ENCODE measurements around the gene EPM2AIP1. TPM values are rescaled to one million over a fixed set of nuclear protein-coding genes. Genes with fewer than 3 reads are reported as not detected.

Gene EPM2AIP1
- total and polyA plus RNA-seq, 9 of the 15 experiments (the other 6 are each of a cell fraction or from before 2014, with no cell fraction given), result 6.7 to 44.8 (median 25.2) TPM

- TF ChIP-seq, protein P1, sequence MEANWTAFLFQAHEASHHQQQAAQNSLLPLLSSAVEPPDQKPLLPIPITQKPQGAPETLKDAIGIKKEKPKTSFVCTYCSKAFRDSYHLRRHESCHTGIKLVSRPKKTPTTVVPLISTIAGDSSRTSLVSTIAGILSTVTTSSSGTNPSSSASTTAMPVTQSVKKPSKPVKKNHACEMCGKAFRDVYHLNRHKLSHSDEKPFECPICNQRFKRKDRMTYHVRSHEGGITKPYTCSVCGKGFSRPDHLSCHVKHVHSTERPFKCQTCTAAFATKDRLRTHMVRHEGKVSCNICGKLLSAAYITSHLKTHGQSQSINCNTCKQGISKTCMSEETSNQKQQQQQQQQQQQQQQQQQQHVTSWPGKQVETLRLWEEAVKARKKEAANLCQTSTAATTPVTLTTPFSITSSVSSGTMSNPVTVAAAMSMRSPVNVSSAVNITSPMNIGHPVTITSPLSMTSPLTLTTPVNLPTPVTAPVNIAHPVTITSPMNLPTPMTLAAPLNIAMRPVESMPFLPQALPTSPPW (CRISPR knock-in tag; IDR thresholded peaks at IDR 0.05), result peak; percentile 68
- 0 out of 2 replicates have a peak, but pooled peaks have one; percentile 68 for TF ChIP-seq HOXB6 (CRISPR knock-in tag; IDR thresholded peaks at IDR 0.05; ENCODE audit: borderline replicate concordance)
- TF ChIP-seq, protein P2, sequence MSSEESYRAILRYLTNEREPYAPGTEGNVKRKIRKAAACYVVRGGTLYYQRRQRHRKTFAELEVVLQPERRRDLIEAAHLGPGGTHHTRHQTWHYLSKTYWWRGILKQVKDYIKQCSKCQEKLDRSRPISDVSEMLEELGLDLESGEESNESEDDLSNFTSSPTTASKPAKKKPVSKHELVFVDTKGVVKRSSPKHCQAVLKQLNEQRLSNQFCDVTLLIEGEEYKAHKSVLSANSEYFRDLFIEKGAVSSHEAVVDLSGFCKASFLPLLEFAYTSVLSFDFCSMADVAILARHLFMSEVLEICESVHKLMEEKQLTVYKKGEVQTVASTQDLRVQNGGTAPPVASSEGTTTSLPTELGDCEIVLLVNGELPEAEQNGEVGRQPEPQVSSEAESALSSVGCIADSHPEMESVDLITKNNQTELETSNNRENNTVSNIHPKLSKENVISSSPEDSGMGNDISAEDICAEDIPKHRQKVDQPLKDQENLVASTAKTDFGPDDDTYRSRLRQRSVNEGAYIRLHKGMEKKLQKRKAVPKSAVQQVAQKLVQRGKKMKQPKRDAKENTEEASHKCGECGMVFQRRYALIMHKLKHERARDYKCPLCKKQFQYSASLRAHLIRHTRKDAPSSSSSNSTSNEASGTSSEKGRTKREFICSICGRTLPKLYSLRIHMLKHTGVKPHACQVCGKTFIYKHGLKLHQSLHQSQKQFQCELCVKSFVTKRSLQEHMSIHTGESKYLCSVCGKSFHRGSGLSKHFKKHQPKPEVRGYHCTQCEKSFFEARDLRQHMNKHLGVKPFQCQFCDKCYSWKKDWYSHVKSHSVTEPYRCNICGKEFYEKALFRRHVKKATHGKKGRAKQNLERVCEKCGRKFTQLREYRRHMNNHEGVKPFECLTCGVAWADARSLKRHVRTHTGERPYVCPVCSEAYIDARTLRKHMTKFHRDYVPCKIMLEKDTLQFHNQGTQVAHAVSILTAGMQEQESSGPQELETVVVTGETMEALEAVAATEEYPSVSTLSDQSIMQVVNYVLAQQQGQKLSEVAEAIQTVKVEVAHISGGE (CRISPR knock-in tag; IDR thresholded peaks at IDR 0.05), result peak in 1 of 3 experiments; percentile 58; a peak in 1 of 6 replicates
- no peak for TF ChIP-seq TSC22D4 (tag; IDR thresholded peaks at IDR 0.05)
- TF ChIP-seq BRD9 (IDR thresholded peaks at IDR 0.05; ENCODE audit: low read depth, partially characterized antibody), result peak; percentile 16
- TF ChIP-seq RB1 (IDR thresholded peaks at IDR 0.05; ENCODE audit: low read depth), result peak; percentile 99
- TF ChIP-seq E2F4 (CRISPR knock-in tag; IDR thresholded peaks at IDR 0.05; ENCODE audit: low read depth), result peak; percentile 86
- TF ChIP-seq FOS (IDR thresholded peaks at IDR 0.05; ENCODE audit: extremely low read depth, insufficient read length), result peak; percentile 96
- no peak for TF ChIP-seq RUNX1 (IDR thresholded peaks at IDR 0.05; ENCODE audit: low read depth)
- TF ChIP-seq THRB (CRISPR knock-in tag; conservative IDR thresholded peaks at IDR 0.05), result peak; percentile 58; the same call in 1 of the 2 replicates
- TF ChIP-seq TARDBP (IDR thresholded peaks at IDR 0.05), result peak; percentile 68; the same call in 1 of the 2 replicates
- TF ChIP-seq SAFB2 (IDR thresholded peaks at IDR 0.05; ENCODE audit: borderline replicate concordance, low read depth, low read length, severe bottlenecking), result no peak
- TF ChIP-seq ZNF57 (CRISPR knock-in tag; IDR thresholded peaks at IDR 0.05), result no peak
- 0 out of 2 replicates have a peak, but pooled peaks have one; percentile 23 for TF ChIP-seq ZNF239 (CRISPR knock-in tag; IDR thresholded peaks at IDR 0.05)
- TF ChIP-seq ZNF644 (tag; IDR thresholded peaks at IDR 0.05; ENCODE audit: low read depth), result peak; percentile 0; the same call in 1 of the 2 replicates
- TF ChIP-seq TRIM24 (IDR thresholded peaks at IDR 0.05), result no peak
- TF ChIP-seq FOXP1 (CRISPR knock-in tag; IDR thresholded peaks at IDR 0.05), result peak; percentile 82; the same call in 1 of the 2 replicates
- TF ChIP-seq ZNF316 (IDR thresholded peaks at IDR 0.05), result 0 out of 2 replicates have a peak, but pooled peaks have one; percentile 15
Observed at GRCh38 chr3:36993326-36994283, 674 bp upstream of the EPM2AIP1 start, which contains the start of gene MLH1 (continued).
